WTC11 (cell line): ENCODE data around the gene TNIK. TPM values are rescaled to one million over a fixed set of nuclear protein-coding genes. Genes with fewer than 3 reads are reported as not detected.
"Not testable (repeated sequence)": the region's sequence is repeated elsewhere in the genome, so short reads cannot be mapped to it uniquely, and the experiment has no call there.

Experiments
- ATAC-seq: fragments of 200-7000 bp; cut with Tn5 transposase; 2 replicates; pipeline ENCODE4 v1.10.0; 2021; ENCODE audit warnings: mild to moderate bottlenecking, moderate library complexity
- CTCF ChIA-PET: fragments of 300-600 bp; sonication (Branson Sonifier 250); formaldehyde crosslinking; loops from one replicate; lab custom pipeline; 2021; ENCODE audit warnings: antibody characterized with exemption; lab: Charles Lee
- POLR2A ChIA-PET: fragments of 350-600 bp; sonication (Branson Sonifier 250); formaldehyde crosslinking; loops from one replicate; lab custom pipeline; 2021; ENCODE audit warnings: antibody characterized with exemption; lab: Charles Lee
- DNase-seq: peaks from one replicate; pipeline ENCODE4 v3.0.0; 2021; ENCODE audit warnings: low spot score
- H3K27ac Mint-ChIP-seq: 2 replicates; pipeline ENCODE4 v1.8.0; 2021; ENCODE audit warnings: mixed read lengths
- H3K27me3 Mint-ChIP-seq: 2 replicates; pipeline ENCODE4 v1.8.0; 2021; ENCODE audit warnings: low read depth, mild to moderate bottlenecking, moderate library complexity, mixed read lengths
- H3K36me3 Mint-ChIP-seq: 2 replicates; pipeline ENCODE4 v1.8.0; 2021; ENCODE audit warnings: mixed read lengths
- H3K4me1 Mint-ChIP-seq: 2 replicates; pipeline ENCODE4 v1.8.0; 2022; ENCODE audit warnings: mixed read lengths
- H3K4me3 Mint-ChIP-seq: 2 replicates; pipeline ENCODE4 v1.8.0; 2021; ENCODE audit warnings: mild to moderate bottlenecking, moderate library complexity, mixed read lengths
- H3K9me3 Mint-ChIP-seq: 2 replicates; pipeline ENCODE4 v1.8.0; 2021; ENCODE audit warnings: mixed read lengths
- CDX4 ChIP-seq: fragments of 250-450 bp; sonication (Bioruptor Pico); IDR thresholded peaks from 2 replicates; pipeline ENCODE4 v1.9.0; 2021; ENCODE audit warnings: moderate library complexity, mild to moderate bottlenecking, inconsistent platforms, borderline replicate concordance
- CREB1 ChIP-seq: sonication (generic); formaldehyde crosslinking; IDR thresholded peaks from 2 replicates; pipeline ENCODE4 v1.8.0; 2023; ENCODE audit warnings: mild to moderate bottlenecking, missing genetic modification reagents
- CTCF ChIP-seq: fragments of 200-600 bp; IDR thresholded peaks from 2 replicates; pipeline ENCODE4 v1.8.0; 2022; ENCODE audit warnings: antibody characterized with exemption
- GRHL2 ChIP-seq: fragments of 250-450 bp; sonication (Bioruptor Pico); IDR thresholded peaks from 2 replicates; pipeline ENCODE4 v1.8.0; 2022; ENCODE audit warnings: mild to moderate bottlenecking, moderate library complexity; ENCODE audit not compliant: insufficient replicate concordance, severe bottlenecking
- GTF2I ChIP-seq: fragments of 250-450 bp; sonication (Bioruptor Pico); conservative IDR thresholded peaks from 2 replicates; pipeline ENCODE4 v1.4.0; 2021; ENCODE audit warnings: mild to moderate bottlenecking
- MAX ChIP-seq: sonication (generic); formaldehyde crosslinking; IDR thresholded peaks from 2 replicates; pipeline ENCODE4 v1.8.0; 2022; ENCODE audit warnings: mild to moderate bottlenecking, missing genetic modification reagents
- MXD4 ChIP-seq: fragments of 250-450 bp; sonication (Bioruptor Pico); IDR thresholded peaks from 2 replicates; pipeline ENCODE4 v1.8.0; 2021; ENCODE audit warnings: mild to moderate bottlenecking, moderate library complexity, borderline replicate concordance
- NFATC4 ChIP-seq: fragments of 250-450 bp; sonication (Bioruptor Pico); IDR thresholded peaks from 2 replicates; pipeline ENCODE4 v1.9.0; 2021; ENCODE audit warnings: mild to moderate bottlenecking
- PREB ChIP-seq: sonication (generic); formaldehyde crosslinking; IDR thresholded peaks from 2 replicates; pipeline ENCODE4 v1.8.1; 2022; ENCODE audit warnings: mild to moderate bottlenecking, missing genetic modification reagents, moderate library complexity, borderline replicate concordance
- PRRX2 ChIP-seq: fragments of 250-450 bp; sonication (Bioruptor Pico); IDR thresholded peaks from 2 replicates; pipeline ENCODE4 v1.8.0; 2021; ENCODE audit warnings: mild to moderate bottlenecking
- SOX15 ChIP-seq: fragments of 250-450 bp; sonication (Bioruptor Pico); IDR thresholded peaks from 2 replicates; pipeline ENCODE4 v1.9.0; 2021; ENCODE audit warnings: mild to moderate bottlenecking
- ZBTB43 ChIP-seq: sonication (generic); formaldehyde crosslinking; IDR thresholded peaks from 2 replicates; pipeline ENCODE4 v1.8.1; 2023; ENCODE audit warnings: mild to moderate bottlenecking, missing genetic modification reagents
- ZMAT4 ChIP-seq: fragments of 250-450 bp; sonication (Bioruptor Pico); IDR thresholded peaks from 2 replicates; pipeline ENCODE4 v1.9.0; 2021; ENCODE audit warnings: mild to moderate bottlenecking
- ZNF232 ChIP-seq: sonication (generic); formaldehyde crosslinking; IDR thresholded peaks from 2 replicates; pipeline ENCODE4 v1.8.0; 2022; ENCODE audit warnings: mild to moderate bottlenecking, missing genetic modification reagents
- ZNF281 ChIP-seq: sonication (generic); formaldehyde crosslinking; IDR thresholded peaks from 2 replicates; pipeline ENCODE4 v1.8.0; 2023; ENCODE audit warnings: mild to moderate bottlenecking, missing genetic modification reagents
- ZNF317 ChIP-seq: sonication (generic); formaldehyde crosslinking; IDR thresholded peaks from 2 replicates; pipeline ENCODE4 v1.8.1; 2023; ENCODE audit warnings: low read depth, mild to moderate bottlenecking, moderate library complexity, missing genetic modification reagents, borderline replicate concordance
- ZNF396 ChIP-seq: fragments of 250-450 bp; sonication (Bioruptor Pico); IDR thresholded peaks from 2 replicates; pipeline ENCODE4 v1.8.0; 2021; ENCODE audit warnings: mild to moderate bottlenecking, moderate library complexity, borderline replicate concordance
- ZNF423 ChIP-seq: fragments of 250-450 bp; sonication (Bioruptor Pico); IDR thresholded peaks from 2 replicates; pipeline ENCODE4 v2.1.2; 2022; ENCODE audit warnings: mild to moderate bottlenecking, moderate library complexity
- ZNF512 ChIP-seq: sonication (generic); formaldehyde crosslinking; IDR thresholded peaks from 2 replicates; pipeline ENCODE4 v1.8.1; 2022; ENCODE audit warnings: missing genetic modification reagents, borderline replicate concordance
- total RNA-seq: library from RNA; stranded (reverse); gene quantifications from 3 replicates; pipeline ENCODE4 v1.2.3, GENCODE V29; 2021

Gene TNIK
- total RNA-seq, 1 experiment from 2014 or later, result 50.3 TPM

GRCh38 chr3:171289291-171289690 is 170.9 kb downstream of the TNIK start:
- Mint-ChIP-seq H3K27me3 (no peaks in the 10 kb centered on the region), H3K4me1 (peaks cover 17% of the 10 kb centered on the region), H3K27ac (no peak overlapping the region), H3K9me3 (no peaks in the 10 kb centered on the region), H3K4me3 (no peak overlapping the region), H3K36me3 (peaks cover 3% of the 10 kb centered on the region; the same call in 1 of the 2 replicates)
- ChIA-PET POLR2A (interaction anchor here (0.7 kb wide), 1 partner anchor 121 kb away, joined by 8 read pairs; no protein-coding TSS in a partner anchor), CTCF (interaction anchor here (0.5 kb wide), 1 partner anchor 1045 kb away, joined by 4 read pairs; no protein-coding TSS in a partner anchor)
- TF ChIP-seq PREB, result no peak
- no peak for TF ChIP-seq ZNF232
- TF ChIP-seq ZMAT4 (CRISPR knock-in tag), result no peak
- TF ChIP-seq ZNF396 (CRISPR knock-in tag), result no peak
- no peak for TF ChIP-seq ZBTB43
- TF ChIP-seq ZNF512 (CRISPR knock-in tag), result no peak
- no peak for TF ChIP-seq CDX4 (CRISPR knock-in tag)
- TF ChIP-seq MXD4 (CRISPR knock-in tag), result no peak
- TF ChIP-seq SOX15 (CRISPR knock-in tag), result no peak
- DNase-seq (no peak), ATAC-seq (no peak)

GRCh38 chr3:171287761-171288160 is 172.4 kb downstream of the TNIK start:
- H3K27me3 Mint-ChIP-seq, H3K27ac Mint-ChIP-seq, POLR2A ChIA-PET, H3K36me3 Mint-ChIP-seq, CTCF ChIA-PET, DNase-seq, H3K9me3 Mint-ChIP-seq, H3K4me3 Mint-ChIP-seq, ATAC-seq: not testable (repeated sequence)
- peaks cover 21% of the 10 kb centered on the region for H3K4me1 Mint-ChIP-seq

- DNase-seq (no peak), ATAC-seq (no peak)
- Mint-ChIP-seq H3K9me3 (no peaks in the 10 kb centered on the region), H3K4me1 (peaks cover 20% of the 10 kb centered on the region), H3K27me3 (no peaks in the 10 kb centered on the region; the same call in 1 of the 2 replicates), H3K27ac (no peak overlapping the region), H3K4me3 (no peak overlapping the region), H3K36me3 (peaks cover 3% of the 10 kb centered on the region; the same call in 1 of the 2 replicates)
- TF ChIP-seq MAX (CRISPR knock-in tag) (no peak), ZNF423 (CRISPR knock-in tag) (no peak), PRRX2 (CRISPR knock-in tag) (no peak), ZNF317 (CRISPR knock-in tag) (no peak), GRHL2 (CRISPR knock-in tag) (no peak), CREB1 (CRISPR knock-in tag) (no peak), CTCF (no peak), ZNF281 (CRISPR knock-in tag) (no peak), NFATC4 (CRISPR knock-in tag) (no peak), GTF2I (no peak)
- ChIA-PET CTCF (no interaction called here), POLR2A (no interaction called here)
Measured at GRCh38 chr3:171286580-171287249, 173.5 kb downstream of the TNIK start.
